Activated T-cell treated with anti-CD3 and anti-CD28 coated beads, Interleukin-2, amount 50 U/mL, for 4 hours (primary cell): ENCODE results near the gene PDE4D. TPM values are rescaled to one million over a fixed set of nuclear protein-coding genes. Genes with fewer than 3 reads are reported as not detected.

Experiments
- ATAC-seq, 2 donors: fragments of 200-7000 bp; cut with Tn5 transposase; one replicate each; pipeline ENCODE4 v1.10.0; 2021
- DNase-seq: peaks from one replicate; pipeline ENCODE4 v3.0.0-alpha.2; 2020
- H3K27me3 Mint-ChIP-seq: one replicate; pipeline ENCODE4 v1.8.0; 2021; ENCODE audit warnings: low read depth, mixed read lengths
- H3K36me3 Mint-ChIP-seq: one replicate; pipeline ENCODE4 v1.8.0; 2022; ENCODE audit warnings: mixed read lengths; ENCODE audit not compliant: insufficient read depth
- H3K4me1 Mint-ChIP-seq: one replicate; pipeline ENCODE4 v1.8.0; 2021; ENCODE audit warnings: low read depth, mixed read lengths
- H3K4me3 Mint-ChIP-seq: one replicate; pipeline ENCODE4 v1.8.0; 2021; ENCODE audit warnings: mild to moderate bottlenecking, moderate library complexity, mixed read lengths
- H3K9me3 Mint-ChIP-seq: one replicate; pipeline ENCODE4 v1.8.0; 2021; ENCODE audit warnings: mixed read lengths
- total RNA-seq, 3 donors: library from RNA; stranded (reverse); gene quantifications; one replicate each; pipeline ENCODE4 v1.2.1, GENCODE V29; 2021

PDE4D gene
- total RNA-seq, 3 donors from 2014 or later: 13.9 to 17.1 (median 16.7) TPM

- no peaks in the 10 kb centered on the region for H3K9me3 Mint-ChIP-seq
- H3K4me3 Mint-ChIP-seq: no peak overlapping the region
- no peaks in the 10 kb centered on the region for H3K27me3 Mint-ChIP-seq
- H3K36me3 Mint-ChIP-seq: no peaks in the 10 kb centered on the region
- ATAC-seq (no peak), DNase-seq (no peak)
- no peaks in the 10 kb centered on the region for H3K4me1 Mint-ChIP-seq
Observed at GRCh38 chr5:59506285-59506877, 387.1 kb downstream of the PDE4D start.

- Mint-ChIP-seq H3K36me3 (no peaks in the 10 kb centered on the region), H3K9me3 (no peaks in the 10 kb centered on the region), H3K27me3 (no peaks in the 10 kb centered on the region), H3K4me1 (no peaks in the 10 kb centered on the region), H3K4me3 (no peak overlapping the region)
- DNase-seq (no peak), ATAC-seq (no peak)
Observed at GRCh38 chr5:59504043-59504442, 389.5 kb downstream of the PDE4D start.

- Mint-ChIP-seq H3K36me3 (no peaks in the 10 kb centered on the region), H3K4me1 (no peaks in the 10 kb centered on the region), H3K4me3 (no peak overlapping the region), H3K27me3 (no peaks in the 10 kb centered on the region), H3K9me3 (no peaks in the 10 kb centered on the region)
- ATAC-seq (no peak), DNase-seq (no peak)
Observed at GRCh38 chr5:59503220-59503619, 390.3 kb downstream of the PDE4D start.

- no peaks in the 10 kb centered on the region for H3K36me3 Mint-ChIP-seq
- H3K9me3 Mint-ChIP-seq: no peaks in the 10 kb centered on the region
- no peak for ATAC-seq
- no peak overlapping the region for H3K4me3 Mint-ChIP-seq
- no peaks in the 10 kb centered on the region for H3K27me3 Mint-ChIP-seq
- no peak for DNase-seq
- H3K4me1 Mint-ChIP-seq: no peaks in the 10 kb centered on the region
Observed at GRCh38 chr5:59501316-59501715, 392.2 kb downstream of the PDE4D start.

GRCh38 chr5:59500014-59500413, 393.5 kb downstream of the PDE4D start:
- DNase-seq (no peak), ATAC-seq (no peak)
- no peak overlapping the region for H3K4me3 Mint-ChIP-seq
- no peaks in the 10 kb centered on the region for H3K4me1 Mint-ChIP-seq
- no peaks in the 10 kb centered on the region for H3K9me3 Mint-ChIP-seq
- no peaks in the 10 kb centered on the region for H3K27me3 Mint-ChIP-seq
- H3K36me3 Mint-ChIP-seq: no peaks in the 10 kb centered on the region

GRCh38 chr5:59497207-59497606, 396.3 kb downstream of the PDE4D start:
- Mint-ChIP-seq H3K27me3 (peaks cover 2% of the 10 kb centered on the region), H3K4me3 (no peak overlapping the region), H3K9me3 (no peaks in the 10 kb centered on the region), H3K36me3 (no peaks in the 10 kb centered on the region), H3K4me1 (no peaks in the 10 kb centered on the region)
- ATAC-seq: no peak
- DNase-seq: no peak

- peaks cover 2% of the 10 kb centered on the region for H3K27me3 Mint-ChIP-seq
- no peak for DNase-seq
- H3K4me3 Mint-ChIP-seq: no peak overlapping the region
- no peaks in the 10 kb centered on the region for H3K36me3 Mint-ChIP-seq
- ATAC-seq: no peak
- H3K9me3 Mint-ChIP-seq: no peaks in the 10 kb centered on the region
- H3K4me1 Mint-ChIP-seq: no peaks in the 10 kb centered on the region
Observed at GRCh38 chr5:59496524-59497134, 396.9 kb downstream of the PDE4D start.

- DNase-seq (no peak), ATAC-seq (no peak)
- Mint-ChIP-seq H3K27me3 (peaks cover 5% of the 10 kb centered on the region), H3K36me3 (no peaks in the 10 kb centered on the region), H3K4me1 (no peaks in the 10 kb centered on the region), H3K9me3 (no peaks in the 10 kb centered on the region), H3K4me3 (no peak overlapping the region)
Observed at GRCh38 chr5:59491945-59492344, 401.6 kb downstream of the PDE4D start.

- no peaks in the 10 kb centered on the region for H3K9me3 Mint-ChIP-seq
- no peak for ATAC-seq
- DNase-seq: no peak
- no peaks in the 10 kb centered on the region for H3K4me1 Mint-ChIP-seq
- H3K36me3 Mint-ChIP-seq: no peaks in the 10 kb centered on the region
- H3K4me3 Mint-ChIP-seq: no peak overlapping the region
- peaks cover 5% of the 10 kb centered on the region for H3K27me3 Mint-ChIP-seq
Observed at GRCh38 chr5:59489551-59489950, 404.0 kb downstream of the PDE4D start.

GRCh38 chr5:59487772-59488729, 405.5 kb downstream of the PDE4D start:
- Mint-ChIP-seq H3K4me1 (no peaks in the 10 kb centered on the region), H3K27me3 (peaks cover 3% of the 10 kb centered on the region), H3K9me3 (no peaks in the 10 kb centered on the region), H3K4me3 (no peak overlapping the region), H3K36me3 (no peaks in the 10 kb centered on the region)
- ATAC-seq (no peak), DNase-seq (no peak)

- Mint-ChIP-seq H3K4me1 (no peaks in the 10 kb centered on the region), H3K9me3 (no peaks in the 10 kb centered on the region), H3K36me3 (no peaks in the 10 kb centered on the region), H3K27me3 (peaks cover 3% of the 10 kb centered on the region), H3K4me3 (no peak overlapping the region)
- no peak for ATAC-seq
- no peak for DNase-seq
Observed at GRCh38 chr5:59487068-59487686, 406.3 kb downstream of the PDE4D start.

- no peak overlapping the region for H3K4me3 Mint-ChIP-seq
- H3K9me3 Mint-ChIP-seq: no peaks in the 10 kb centered on the region
- no peaks in the 10 kb centered on the region for H3K4me1 Mint-ChIP-seq
- H3K36me3 Mint-ChIP-seq: no peaks in the 10 kb centered on the region
- DNase-seq (no peak), ATAC-seq (no peak)
- peaks cover 3% of the 10 kb centered on the region for H3K27me3 Mint-ChIP-seq
Observed at GRCh38 chr5:59486508-59486907, 407.0 kb downstream of the PDE4D start.

GRCh38 chr5:59485629-59486439, 407.7 kb downstream of the PDE4D start:
- no peaks in the 10 kb centered on the region for H3K4me1 Mint-ChIP-seq
- peaks cover 3% of the 10 kb centered on the region for H3K27me3 Mint-ChIP-seq
- no peak overlapping the region for H3K4me3 Mint-ChIP-seq
- H3K36me3 Mint-ChIP-seq: no peaks in the 10 kb centered on the region
- DNase-seq: no peak
- ATAC-seq: no peak
- H3K9me3 Mint-ChIP-seq: no peaks in the 10 kb centered on the region

- no peaks in the 10 kb centered on the region for H3K36me3 Mint-ChIP-seq
- ATAC-seq (no peak), DNase-seq (no peak)
- peaks cover 3% of the 10 kb centered on the region for H3K27me3 Mint-ChIP-seq
- H3K4me1 Mint-ChIP-seq: no peaks in the 10 kb centered on the region
- H3K4me3 Mint-ChIP-seq: no peak overlapping the region
- H3K9me3 Mint-ChIP-seq: no peaks in the 10 kb centered on the region
Observed at GRCh38 chr5:59485107-59485506, 408.4 kb downstream of the PDE4D start.
